ENCODE data around the gene AGER. TPM values are rescaled to one million over a fixed set of nuclear protein-coding genes. Genes with fewer than 3 reads are reported as not detected.

Gene AGER
- total and polyA plus RNA-seq, 9 of the 15 experiments (the other 6 are each of a cell fraction or from before 2014, with no cell fraction given), result 1.2 to 11.5 (median 4.1) TPM

GRCh38 chr6:32175711-32176475, 8.2 kb downstream of the AGER start, which contains the start of gene AGPAT1 (continued):
- TF ChIP-seq ZBTB26 (CRISPR knock-in tag; IDR thresholded peaks at IDR 0.05), result 0 out of 2 replicates have a peak, but pooled peaks have one; percentile 20
- peak; percentile 87; the same call in 1 of the 2 replicates for TF ChIP-seq TGIF2 (CRISPR knock-in tag; IDR thresholded peaks at IDR 0.05)
- no peak for TF ChIP-seq ZFP30 (CRISPR knock-in tag; IDR thresholded peaks at IDR 0.05; ENCODE audit: borderline replicate concordance)
- TF ChIP-seq ID3 (CRISPR knock-in tag; IDR thresholded peaks at IDR 0.05), result no peak
- no peak for TF ChIP-seq ID3 (tag; IDR thresholded peaks at IDR 0.05)
- TF ChIP-seq JUNB (CRISPR knock-in tag; conservative IDR thresholded peaks at IDR 0.05), result no peak
- no peak for TF ChIP-seq BMI1 (IDR thresholded peaks at IDR 0.05; ENCODE audit: low read length)
- no peak for TF ChIP-seq IRF2 (CRISPR knock-in tag; IDR thresholded peaks at IDR 0.05)
- peak in 1 of 2 experiments; percentile 68; a peak in 2 of 4 replicates for TF ChIP-seq HDAC1 (IDR thresholded peaks at IDR 0.05)
- TF ChIP-seq PYGO2 (tag; IDR thresholded peaks at IDR 0.05), result no peak
- TF ChIP-seq ATF1 (CRISPR knock-in tag; IDR thresholded peaks at IDR 0.05), result no peak
- peak; percentile 47 for TF ChIP-seq ATF1 (tag; IDR thresholded peaks at IDR 0.05)
- TF ChIP-seq FUS (optimal IDR thresholded peaks at IDR 0.05; ENCODE audit: low read depth, low read length), result no peak
- no peak for TF ChIP-seq ZNF778 (CRISPR knock-in tag; IDR thresholded peaks at IDR 0.05)
- no peak for TF ChIP-seq IRF1 (CRISPR knock-in tag; IDR thresholded peaks at IDR 0.05; ENCODE audit: borderline replicate concordance)
- TF ChIP-seq MBD1 (CRISPR knock-in tag; IDR thresholded peaks at IDR 0.05), result no peak
- peak; percentile 71 for TF ChIP-seq POLR2A (conservative IDR thresholded peaks at IDR 0.05)
- no peak for TF ChIP-seq MCM7 (IDR thresholded peaks at IDR 0.05)
- peak; percentile 72; the same call in 1 of the 2 replicates for TF ChIP-seq NKRF (IDR thresholded peaks at IDR 0.05; ENCODE audit: borderline replicate concordance)
- no peak for TF ChIP-seq CBFA2T2 (conservative IDR thresholded peaks at IDR 0.05)
- no peak for TF ChIP-seq HOMEZ (CRISPR knock-in tag; IDR thresholded peaks at IDR 0.05)
- TF ChIP-seq ARID1B (IDR thresholded peaks at IDR 0.05), result peak; percentile 35
